ENCODE measurements around the gene TMEM31.

The TMEM31 gene, protein sequence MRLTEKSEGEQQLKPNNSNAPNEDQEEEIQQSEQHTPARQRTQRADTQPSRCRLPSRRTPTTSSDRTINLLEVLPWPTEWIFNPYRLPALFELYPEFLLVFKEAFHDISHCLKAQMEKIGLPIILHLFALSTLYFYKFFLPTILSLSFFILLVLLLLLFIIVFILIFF

DNA sequence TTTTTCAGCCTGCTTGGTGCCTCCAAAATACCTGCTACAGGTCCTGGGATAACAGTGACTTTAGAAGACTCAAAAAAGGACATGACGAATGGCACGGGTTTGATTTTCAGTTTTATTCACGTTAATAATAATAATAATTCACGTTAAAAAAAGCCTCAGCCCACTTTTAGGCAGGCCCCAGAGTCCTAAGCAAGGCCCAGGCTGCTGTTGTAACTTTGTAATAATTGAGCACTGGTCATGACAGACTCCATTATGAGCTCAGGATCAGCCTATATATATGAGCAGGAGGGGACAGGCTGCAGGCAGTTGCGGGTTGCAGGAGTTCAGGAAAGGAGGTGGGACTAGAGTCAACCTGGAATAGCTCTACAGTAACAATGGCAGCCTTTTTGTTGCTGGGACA, at the start of gene TMEM31:
TSS of gene TMEM31 (plus strand) at position 301 of the 400 bp plus-strand sequence. CDS start 1,350 bp downstream, outside the sequence.
- no peak for DNase-seq

DNA sequence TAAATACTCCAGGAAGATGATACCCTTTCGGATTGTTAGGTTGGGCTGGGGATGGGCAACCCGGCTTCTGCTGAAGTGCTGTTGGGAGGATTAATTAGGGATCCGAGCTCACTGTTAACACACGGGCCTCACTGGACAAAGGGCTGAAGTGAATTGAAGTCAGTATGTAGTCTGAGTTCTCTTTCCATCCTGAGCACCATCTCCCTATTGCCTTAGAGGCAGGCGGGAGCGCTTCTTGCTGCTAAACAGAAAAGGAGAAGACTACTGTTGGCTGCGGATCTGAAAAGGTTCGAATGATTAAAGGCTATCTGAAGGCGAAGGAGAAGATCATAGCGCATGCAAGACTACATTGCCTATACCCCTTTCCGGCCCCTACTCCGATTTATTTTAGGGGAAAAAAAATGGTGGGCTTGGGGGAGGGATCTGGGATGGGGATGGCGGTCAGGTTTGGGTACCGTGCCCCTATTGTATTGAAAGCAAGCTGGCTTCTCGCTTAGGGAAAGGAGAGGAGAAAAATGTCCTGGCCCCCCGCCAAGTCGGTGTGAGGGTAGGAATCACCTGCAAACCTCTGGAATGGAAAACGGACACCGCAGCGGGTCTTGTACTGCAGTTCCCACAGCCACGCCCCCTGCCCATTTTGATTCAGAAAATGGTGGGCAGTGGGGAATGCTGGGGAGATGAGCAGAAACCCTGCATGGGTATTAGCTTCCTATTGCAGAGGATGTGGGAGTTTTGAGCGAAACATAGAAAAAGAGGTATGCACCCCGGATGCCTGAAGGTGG, 46.5 kb upstream of the TMEM31 start:
- no peak for DNase-seq

DNA sequence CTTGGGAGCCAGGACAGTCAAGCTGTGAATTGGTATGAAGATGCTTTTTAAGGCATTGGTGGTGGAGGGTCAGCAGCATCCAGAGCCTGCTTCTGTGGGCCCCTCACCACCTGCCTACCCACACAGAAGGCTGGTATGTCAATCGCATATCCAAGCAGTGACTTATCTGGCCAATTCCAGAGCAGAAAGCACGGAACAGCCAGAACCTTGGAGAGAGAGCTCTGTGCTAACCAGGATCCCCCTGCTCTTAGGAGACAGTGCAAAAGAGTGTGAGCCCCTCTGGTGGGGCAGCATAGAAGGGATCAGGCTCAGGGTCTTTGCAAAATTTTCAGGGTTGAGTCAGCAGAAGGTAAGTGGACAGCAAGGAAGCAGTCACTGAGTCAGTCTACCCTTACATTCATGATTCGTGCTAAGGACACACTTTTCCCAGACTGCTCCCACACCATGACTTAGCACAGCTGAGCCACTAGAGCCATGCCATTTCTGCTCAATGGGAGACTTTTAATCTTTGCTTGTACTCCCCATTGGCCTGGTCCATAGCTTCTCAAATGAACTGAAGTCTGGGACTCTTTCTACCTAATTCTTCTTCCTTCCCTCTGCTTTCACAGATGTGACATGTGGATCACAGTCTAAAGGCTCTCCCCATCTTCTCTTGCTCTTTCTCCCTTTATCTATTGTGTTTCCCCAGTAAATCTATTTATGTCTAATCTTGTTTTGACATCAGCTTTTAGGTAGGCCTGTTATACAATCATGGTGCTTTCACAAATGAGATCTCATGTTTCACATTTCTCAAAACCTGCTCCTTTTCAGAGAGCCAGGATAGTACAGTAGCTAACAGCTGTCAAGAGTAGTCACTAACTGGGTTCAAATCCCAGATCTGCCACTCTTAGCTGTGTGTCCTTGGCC, 44.3 kb upstream of the TMEM31 start:
- DNase-seq, result no peak

DNA sequence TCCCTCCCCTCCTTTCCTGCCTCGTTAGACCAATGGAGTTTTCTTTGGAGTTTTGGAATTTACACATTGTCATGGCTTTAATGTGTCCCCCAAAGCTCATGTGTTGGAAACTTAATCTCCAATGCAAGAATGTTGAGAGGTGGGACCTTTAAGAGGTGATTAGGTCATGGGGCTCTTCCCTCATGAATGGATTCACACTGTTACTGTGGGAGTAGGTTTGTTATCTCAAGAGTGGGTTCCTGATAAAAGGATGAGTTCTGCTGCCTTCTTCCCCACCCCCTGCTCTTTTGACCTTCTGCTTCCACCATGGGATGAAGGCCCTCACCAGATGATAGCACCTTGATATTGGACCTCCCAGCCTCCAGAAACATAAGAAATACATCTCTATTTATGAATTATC, 41.0 kb upstream of the TMEM31 start:
- no peak for DNase-seq

DNA sequence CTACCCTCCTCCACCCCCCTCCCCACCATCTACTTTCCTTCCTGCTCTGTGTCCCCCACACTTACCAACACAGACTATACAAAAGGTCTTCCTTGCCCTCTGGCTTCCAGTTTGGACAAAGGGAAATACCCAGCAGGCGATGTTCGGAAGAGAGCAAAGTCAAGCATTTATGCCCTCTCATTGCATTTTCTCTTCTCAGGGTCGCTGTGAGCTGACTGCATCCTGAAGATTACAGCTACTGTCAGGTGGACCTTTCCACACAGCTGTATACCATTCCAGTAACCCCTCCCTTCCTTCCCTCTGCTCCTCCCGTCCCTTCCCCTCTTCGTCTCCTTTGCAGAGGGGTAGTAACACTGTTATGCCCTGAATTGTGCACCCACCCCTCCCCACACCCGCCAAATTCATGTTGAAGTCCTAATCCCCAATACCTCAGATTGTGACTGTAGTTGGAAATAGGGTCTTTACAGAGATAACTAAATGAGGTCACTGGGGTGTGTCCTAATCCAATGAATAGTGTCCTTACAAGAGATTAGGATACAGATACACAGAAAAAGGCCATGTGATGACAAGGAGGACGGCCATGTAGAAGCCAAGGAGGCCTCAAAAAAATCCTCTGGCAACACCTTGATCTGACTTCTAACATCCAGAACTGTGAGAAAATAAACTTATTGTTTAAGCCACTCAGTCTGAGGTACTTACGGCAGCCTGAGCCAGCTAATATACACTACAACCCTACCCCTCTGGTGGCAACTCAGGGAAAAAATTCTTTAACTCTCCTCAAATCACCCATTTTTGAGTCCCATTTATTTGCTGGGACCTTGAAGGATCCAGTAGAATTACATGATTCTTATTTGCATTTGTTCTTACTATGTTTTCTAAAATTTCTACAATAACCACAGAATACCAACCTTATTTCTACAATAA, 35.9 kb upstream of the TMEM31 start:
- DNase-seq, result no peak

DNA sequence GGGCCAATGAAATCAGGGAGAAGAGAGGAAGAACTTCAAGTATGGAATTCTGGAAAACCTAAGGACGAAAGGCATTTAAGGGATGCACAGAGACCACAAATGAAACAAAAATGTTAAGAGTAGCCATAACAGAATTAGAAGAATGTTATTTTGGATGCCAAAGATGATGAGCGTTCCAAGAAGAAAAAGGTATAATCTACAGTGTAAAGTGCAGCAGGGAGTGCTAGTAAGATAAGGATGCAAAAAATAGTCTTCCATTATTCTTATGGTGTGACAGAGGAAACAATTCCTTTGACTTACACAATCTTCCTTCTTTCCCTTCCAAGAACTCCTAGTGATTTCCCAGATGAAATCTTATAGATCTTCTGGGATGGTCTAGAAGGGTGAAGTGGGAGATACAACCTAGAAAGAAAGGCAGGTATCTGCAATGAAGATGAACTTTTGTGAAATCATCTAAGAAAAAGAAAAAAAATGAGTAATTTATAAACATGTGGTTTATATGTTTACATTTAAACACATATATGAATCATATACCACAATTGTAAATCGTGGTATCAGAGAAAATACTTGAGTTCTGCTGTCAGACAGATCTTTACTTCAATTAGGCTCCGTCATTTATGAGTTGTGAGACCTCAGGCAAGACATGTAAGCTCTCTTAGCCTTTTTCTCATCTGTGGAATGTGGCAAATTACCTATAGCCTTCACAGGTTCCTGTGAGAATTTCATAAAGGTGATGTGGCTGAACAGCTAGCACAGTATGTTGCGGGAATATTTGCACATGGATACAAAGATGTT, 32.3 kb upstream of the TMEM31 start:
- DNase-seq, result no peak

DNA sequence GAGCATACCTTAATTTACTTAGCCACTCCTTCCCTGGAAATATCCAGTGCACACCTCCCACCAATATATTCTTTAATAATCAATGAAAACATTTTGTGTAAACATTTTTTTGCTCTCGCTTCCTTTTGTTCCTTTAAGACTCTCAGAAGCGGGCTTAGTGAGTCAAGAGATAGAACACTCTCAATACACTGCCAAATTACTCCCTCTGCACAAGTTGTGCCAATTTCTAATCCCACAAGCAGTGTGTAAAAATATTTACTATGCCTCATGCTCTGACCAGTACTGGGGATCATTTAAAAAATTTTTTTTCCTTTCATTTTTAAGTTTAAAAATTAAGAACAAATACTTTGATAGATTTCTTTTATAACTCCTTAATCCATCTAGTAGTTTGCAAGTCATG, 29.3 kb upstream of the TMEM31 start:
- no peak for DNase-seq

DNA sequence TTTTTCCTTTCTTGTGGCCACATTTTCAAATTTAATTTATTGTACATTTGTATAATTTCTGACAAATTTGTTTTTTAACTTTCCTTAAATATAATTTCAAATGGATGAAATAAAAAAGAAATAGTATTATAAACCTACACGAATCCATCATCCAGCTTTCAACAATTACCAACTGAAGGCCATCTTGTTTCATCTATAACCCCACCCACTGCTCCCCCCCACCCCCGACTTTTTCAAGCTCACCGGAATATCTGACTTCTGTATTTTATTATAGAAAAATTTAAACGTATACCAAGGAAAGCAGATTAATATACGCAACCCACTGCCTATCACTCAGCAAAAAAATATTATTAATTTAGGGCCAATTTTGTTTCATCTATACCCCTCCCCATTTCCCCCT, 25.3 kb upstream of the TMEM31 start:
- DNase-seq, result no peak

DNA sequence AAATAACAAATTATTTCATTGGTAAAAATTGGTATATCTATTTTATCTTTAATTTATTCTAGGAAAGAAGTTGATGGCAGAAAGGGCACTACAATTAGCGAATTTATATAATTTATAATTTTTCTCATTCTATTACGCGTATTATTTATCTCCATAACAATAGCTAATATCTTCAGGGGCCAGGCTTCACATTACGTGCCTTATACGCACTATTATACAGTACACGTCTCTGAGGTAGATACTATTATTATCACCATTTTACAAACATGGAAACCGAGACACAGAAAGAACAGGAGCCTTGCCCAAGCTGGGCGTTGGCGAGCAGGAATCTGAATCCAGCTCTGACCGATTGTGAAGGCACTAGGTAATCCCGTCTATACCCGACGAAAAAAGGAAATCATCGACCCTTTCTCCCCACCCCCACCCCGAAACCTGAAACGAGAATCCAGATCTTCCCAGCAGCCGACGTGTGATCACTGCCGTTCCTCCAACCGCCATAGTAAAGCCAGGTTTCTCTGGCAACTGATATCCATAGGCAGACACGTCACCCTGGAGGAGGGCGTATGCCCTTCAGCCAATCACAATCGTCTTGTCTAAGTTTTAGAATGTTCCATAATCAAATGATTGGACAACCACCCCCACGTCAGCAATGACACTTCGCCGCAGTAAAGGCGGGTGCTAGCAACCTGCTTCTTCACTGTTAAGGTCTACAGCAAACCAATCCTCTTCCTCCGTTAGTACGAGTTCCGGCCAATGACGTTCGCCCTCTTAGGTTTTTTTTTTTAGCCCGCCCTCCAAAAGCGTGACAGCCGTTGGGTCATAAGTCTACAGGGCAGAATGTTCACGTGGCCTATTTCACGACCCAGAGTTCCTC, 24.3 kb upstream of the TMEM31 start, which contains the start of gene MORF4L2:
TSS of gene MORF4L2 (minus strand) at position 501 of the 874 bp plus-strand sequence. CDS start 9,672 bp downstream, outside the sequence.
- DNase-seq, result peak; percentile 78

DNA sequence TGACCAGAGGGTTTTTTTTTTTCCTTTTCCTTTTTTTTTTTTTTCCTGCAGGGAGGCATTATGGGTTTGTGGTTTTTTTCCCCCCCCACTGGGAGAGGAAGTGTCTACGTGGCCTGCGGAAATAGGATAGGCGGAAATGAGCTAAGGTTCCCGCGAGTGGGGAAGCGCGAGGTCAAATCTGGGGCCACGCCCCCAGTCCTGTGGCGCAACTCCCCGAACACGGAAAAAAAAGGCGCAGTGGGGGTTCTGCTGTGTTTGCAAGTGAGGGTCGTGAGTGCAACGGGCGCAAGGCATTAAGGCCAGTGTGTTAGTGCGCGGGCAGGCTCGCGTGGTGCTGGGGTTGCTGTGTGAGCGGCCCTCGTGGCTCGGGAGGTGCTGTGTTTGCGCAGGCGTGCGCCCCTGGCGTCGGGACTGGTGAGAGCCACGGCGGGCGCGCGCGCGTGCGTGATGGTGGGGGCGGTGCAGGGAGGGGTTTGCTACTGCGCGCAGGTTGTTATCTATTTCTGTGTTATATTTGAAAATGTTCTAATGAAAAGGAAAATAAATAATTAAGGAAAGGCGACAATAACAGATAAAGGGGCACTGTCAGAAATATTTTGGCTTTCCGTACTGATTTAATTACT, 23.5 kb upstream of the TMEM31 start:
- DNase-seq, result peak; percentile 81

DNA sequence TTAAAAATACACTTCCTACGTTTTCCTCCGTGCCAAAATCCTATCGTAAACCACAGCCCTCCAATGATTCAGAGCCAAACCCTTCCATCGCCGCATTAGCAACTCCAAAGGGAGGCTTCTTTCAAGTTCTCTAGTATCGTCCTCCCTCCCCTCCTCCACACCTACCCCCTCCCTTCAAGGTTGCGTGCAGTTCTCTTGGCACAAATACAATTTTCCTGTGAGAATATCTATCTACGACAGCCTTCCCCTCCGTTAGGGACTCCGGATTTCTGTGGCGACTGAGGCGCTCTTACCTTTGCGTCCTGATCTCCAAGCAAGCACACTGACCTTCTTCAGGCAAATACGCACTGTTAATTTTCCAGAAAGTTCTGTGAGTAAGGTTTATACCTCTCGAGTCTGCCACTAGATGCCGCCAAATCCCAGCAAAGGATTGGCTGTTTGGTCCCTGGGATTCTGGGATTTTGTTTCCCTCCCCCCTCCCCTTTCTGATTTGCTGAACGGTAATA, 23.0 kb upstream of the TMEM31 start:
- DNase-seq, result peak; percentile 15

DNA sequence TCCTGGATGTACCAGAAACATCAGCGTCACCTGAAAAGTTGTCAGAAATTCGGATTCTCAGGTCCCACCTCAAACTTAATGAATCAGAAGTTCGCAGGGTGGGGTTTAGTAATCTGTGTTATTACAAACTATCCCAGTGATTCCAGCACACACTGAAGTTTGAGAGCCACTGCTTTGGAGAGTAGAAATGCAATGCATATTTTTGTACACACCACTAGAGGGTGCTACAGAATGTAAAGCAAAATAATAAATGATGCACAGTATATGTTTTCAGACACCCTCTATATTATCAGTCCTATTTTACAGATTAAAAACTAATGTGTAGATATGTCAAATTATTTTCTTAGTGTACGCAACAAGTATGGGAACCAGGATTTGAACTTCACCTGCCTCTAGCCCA, 21.8 kb upstream of the TMEM31 start:
- DNase-seq, result no peak

DNA sequence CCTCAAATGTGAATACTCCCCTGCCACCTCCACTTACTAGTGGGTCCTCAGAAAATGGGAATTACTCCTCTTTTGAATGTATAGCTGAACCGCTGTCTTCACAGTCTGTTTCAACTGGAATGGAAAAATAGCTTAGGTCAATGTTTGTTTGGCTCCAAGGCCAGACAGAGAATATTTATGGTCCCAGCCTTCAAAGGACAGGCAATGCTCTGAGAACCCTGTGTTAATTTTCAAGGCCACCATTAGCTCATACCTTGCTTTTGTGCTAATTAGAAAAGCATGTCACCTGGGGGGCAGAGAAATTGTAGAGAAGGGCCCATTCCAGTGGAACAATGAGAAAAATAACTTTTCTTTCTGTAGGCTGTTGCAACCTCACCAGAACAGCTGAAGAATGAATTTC, 19.6 kb upstream of the TMEM31 start:
- DNase-seq, result no peak

DNA sequence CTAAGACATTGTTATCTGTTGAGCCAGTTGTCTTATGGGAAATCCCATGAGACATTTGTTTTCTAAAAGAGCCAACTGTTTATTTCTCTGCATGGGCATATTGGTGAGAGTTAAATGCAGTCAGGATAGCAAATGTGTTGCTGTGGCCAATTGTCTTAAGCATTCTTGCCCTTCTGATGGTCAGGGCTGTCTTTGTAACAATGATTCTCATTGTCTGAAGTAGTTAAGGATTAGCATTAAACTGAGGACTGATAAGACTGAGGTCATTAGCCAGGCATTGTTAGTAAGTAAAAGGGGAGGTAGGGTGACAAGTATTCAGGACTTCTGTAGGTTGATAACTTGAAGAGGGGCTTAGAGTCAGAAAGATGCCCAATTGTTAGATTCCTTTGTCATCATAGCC, 13.0 kb upstream of the TMEM31 start:
- DNase-seq, result no peak

DNA sequence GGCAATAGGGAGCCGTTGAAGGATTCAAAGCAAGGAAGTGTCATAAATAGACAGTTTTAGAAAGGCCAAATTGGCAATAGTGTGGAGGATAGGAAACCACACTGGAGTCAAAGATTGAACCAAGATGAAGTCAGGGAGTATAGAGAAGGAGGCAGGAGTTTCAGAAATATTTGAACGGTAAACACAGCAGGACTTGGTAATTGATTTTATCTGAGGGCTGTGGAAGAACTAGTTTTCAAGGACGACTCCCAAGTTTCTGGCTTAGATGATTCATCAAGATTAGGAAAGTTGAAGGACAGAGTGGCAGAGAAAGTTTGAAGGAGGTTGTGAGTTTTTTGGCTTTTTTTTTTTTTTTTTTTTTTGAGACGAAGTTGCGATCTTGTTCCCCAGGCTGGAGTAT, 11.5 kb upstream of the TMEM31 start:
- DNase-seq, result no peak

DNA sequence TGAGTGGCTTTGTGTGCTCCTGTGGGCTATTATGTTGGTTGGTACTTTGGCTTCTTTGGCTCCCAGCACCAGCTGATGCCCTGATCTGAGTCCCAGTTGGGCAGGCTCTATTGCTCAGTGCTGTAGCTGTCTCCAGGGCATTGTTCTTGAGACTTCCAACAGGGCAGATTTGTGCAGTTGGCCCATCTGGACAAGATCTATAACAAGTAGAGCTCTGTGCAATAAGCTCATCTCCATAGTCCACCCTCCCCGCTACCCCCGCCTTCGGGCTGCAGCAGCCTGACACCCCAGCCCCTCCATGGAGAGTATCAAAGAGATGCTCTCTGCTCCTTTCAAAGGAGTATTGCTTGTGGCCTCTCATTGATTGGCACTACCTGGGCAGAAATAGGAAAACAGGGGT, 5.8 kb upstream of the TMEM31 start:
- no peak for DNase-seq

DNA sequence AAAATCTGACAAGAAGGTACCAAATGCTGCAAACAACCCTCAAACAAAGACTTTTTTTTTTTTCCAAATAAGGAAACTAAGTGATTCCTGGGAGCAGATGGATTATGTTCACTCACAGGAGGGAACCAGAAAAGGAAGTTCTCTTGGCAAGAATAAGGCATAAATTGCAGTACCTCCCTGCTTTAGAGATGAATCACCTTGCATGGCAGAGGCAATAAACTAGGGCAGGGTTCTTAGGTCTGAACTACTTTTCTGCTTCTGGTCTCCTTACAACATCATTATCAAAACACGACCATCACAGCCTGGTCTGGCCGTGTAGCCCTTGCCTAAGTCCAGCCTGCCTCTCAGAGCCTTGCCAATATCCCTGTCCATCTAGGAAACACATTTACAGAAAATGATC, 6.3 kb downstream of the TMEM31 start:
- no peak for DNase-seq

DNA sequence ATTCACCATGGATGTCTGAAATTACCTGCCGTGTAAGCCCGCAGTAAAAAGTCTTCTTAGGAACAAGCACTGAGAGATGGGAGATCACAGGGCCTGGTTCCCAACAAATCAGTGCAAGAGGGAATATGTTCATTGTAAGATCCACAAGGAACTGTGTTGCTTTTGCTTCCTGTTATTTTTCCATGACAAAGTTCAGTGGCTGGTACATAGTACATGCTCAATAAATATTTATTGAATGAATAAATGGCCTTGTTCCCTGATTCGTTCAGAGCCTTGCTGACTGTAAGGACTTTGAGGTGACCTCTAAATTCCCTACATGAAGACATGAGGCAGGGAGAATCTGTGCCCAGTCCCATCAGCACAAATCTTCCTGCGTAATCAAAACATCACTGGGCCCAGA, 7.4 kb downstream of the TMEM31 start:
- no peak for DNase-seq

DNA sequence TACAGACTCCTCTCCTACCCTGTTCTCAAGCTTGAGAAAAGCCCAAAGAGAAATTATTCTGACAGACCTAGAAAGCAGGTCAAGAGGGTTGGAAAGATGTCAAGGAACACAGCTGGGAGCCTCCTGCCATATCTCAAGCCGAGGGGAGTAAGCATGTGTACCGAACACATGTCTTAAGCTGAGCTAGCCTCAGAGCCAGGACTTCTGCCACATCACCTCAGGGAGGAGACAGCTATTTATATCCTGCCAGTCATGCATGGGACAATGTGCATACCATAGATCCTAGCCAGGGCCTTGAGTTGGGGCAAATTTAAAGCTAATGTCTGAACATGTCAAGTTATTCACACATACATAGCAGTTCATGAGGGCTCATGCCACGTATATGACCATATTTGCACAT, 11.8 kb downstream of the TMEM31 start:
- DNase-seq, result no peak

DNA sequence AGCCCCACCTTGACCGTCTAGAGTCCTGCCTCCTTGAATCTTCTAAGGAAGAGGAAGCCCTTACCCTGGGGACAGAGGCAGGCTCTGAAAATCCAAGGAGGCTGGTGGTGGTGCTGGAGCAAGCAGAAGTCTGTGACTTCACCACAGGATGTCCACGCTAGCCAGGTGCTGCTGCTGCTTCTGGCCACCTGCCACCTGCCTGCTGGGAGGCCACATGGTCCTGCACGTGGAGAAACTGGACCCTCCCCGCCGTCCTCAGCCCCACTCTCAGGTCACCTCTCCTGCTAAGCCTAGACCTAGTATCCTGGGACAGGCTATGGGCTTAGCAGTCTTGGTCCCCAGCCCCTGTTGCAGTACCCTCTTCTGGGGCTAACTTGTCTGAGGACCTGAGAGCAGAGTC, 15.8 kb downstream of the TMEM31 start:
- DNase-seq, result no peak

Measured in activated effector memory CD4-positive, alpha-beta T cell treated with Interleukin-2 at 50 U/mL for 16 hours (primary cell).